Tibial nerve (tissue), 4 donors: ENCODE results near the gene USP34.

ENCODE experiments used
- CTCF ChIP-seq, 5 experiments: fragments of 200-600 bp in 3 of 5; fragments of 450-650 bp in 2 of 5; sonication (generic) in 3 of 5; IDR thresholded peaks; one replicate each; pipeline ENCODE4 v1.5.1; 2016 to 2019; ENCODE audit warnings: antibody characterized with exemption in 5 of 5, mild to moderate bottlenecking in 3 of 5, moderate library complexity in 2 of 5
- EP300 ChIP-seq, 2 donors: sonication (generic); formaldehyde crosslinking; IDR thresholded peaks; one replicate each; pipeline ENCODE4 v1.6.1; 2017; ENCODE audit warnings: antibody characterized with exemption in 2 of 2, mild to moderate bottlenecking in 1 of 2
- POLR2A ChIP-seq, 2 donors: fragments of 450-650 bp; IDR thresholded peaks; one replicate each; pipeline ENCODE4 v1.6.1; 2017; ENCODE audit warnings: antibody characterized with exemption in 2 of 2, mild to moderate bottlenecking in 2 of 2, moderate library complexity in 2 of 2

GRCh38 chr2:61177727-61178549, 292.9 kb downstream of the USP34 start:
- TF ChIP-seq CTCF (IDR thresholded peaks at IDR 0.05) (no peak), EP300 (IDR thresholded peaks at IDR 0.05) (no peak), POLR2A (IDR thresholded peaks at IDR 0.05) (no peak)
